GM21381 (cell line): Measurements from ENCODE around the gene CGGBP1.

Source experiments
- ATAC-seq: cut with Tn5 transposase; IDR thresholded peaks from one replicate; pipeline ENCODE4 v1.9.1; 2021; ENCODE audit warnings: mild to moderate bottlenecking, moderate library complexity; ENCODE audit not compliant: unreplicated experiment

Gene CGGBP1

GRCh38 chr3:88058581-88059379, at the start of gene CGGBP1, which contains the start of gene ZNF654:
Gene CGGBP1 (minus strand): TSS chr3:88059005. CDS start chr3:88055976, 3,029 bp downstream.
Gene ZNF654 (plus strand): TSS chr3:88059255. CDS start chr3:88059320, 65 bp downstream.
- peak; percentile 94 for ATAC-seq

- no peak for ATAC-seq
Measured at GRCh38 chr3:88105325-88105724, 46.5 kb upstream of the CGGBP1 start.

GRCh38 chr3:88101142-88101541, 42.3 kb upstream of the CGGBP1 start:
- ATAC-seq: peak; percentile 61

- ATAC-seq: no peak
Measured at GRCh38 chr3:88093266-88093665, 34.5 kb upstream of the CGGBP1 start.

GRCh38 chr3:88092270-88092669, 33.5 kb upstream of the CGGBP1 start:
- no peak for ATAC-seq

- no peak for ATAC-seq
Measured at GRCh38 chr3:88090681-88091080, 31.9 kb upstream of the CGGBP1 start.

- ATAC-seq: no peak
Measured at GRCh38 chr3:88084097-88084501, 25.3 kb upstream of the CGGBP1 start.

GRCh38 chr3:88082854-88083253, 24.0 kb upstream of the CGGBP1 start:
- ATAC-seq: no peak

- ATAC-seq: no peak
Measured at GRCh38 chr3:88078932-88079331, 20.1 kb upstream of the CGGBP1 start.

- ATAC-seq: no peak
Measured at GRCh38 chr3:88076712-88077111, 17.9 kb upstream of the CGGBP1 start.

GRCh38 chr3:88075497-88075896, 16.7 kb upstream of the CGGBP1 start:
- ATAC-seq: no peak

- no peak for ATAC-seq
Measured at GRCh38 chr3:88075072-88075471, 16.3 kb upstream of the CGGBP1 start.

GRCh38 chr3:88061746-88062145, 2.9 kb upstream of the CGGBP1 start:
- ATAC-seq: no peak

GRCh38 chr3:88059380-88060170, 770 bp upstream of the CGGBP1 start:
- ATAC-seq: peak; percentile 8

GRCh38 chr3:88058306-88058580, 562 bp downstream of the CGGBP1 start:
- ATAC-seq: peak; percentile 19

- no peak for ATAC-seq
Measured at GRCh38 chr3:88057630-88058305, 1.0 kb downstream of the CGGBP1 start.

- ATAC-seq: no peak
Measured at GRCh38 chr3:88046766-88047165, 12.0 kb downstream of the CGGBP1 start.

- no peak for ATAC-seq
Measured at GRCh38 chr3:88044411-88044810, 14.4 kb downstream of the CGGBP1 start.

GRCh38 chr3:88041005-88041404, 17.8 kb downstream of the CGGBP1 start:
- no peak for ATAC-seq

GRCh38 chr3:88040529-88040928, 18.3 kb downstream of the CGGBP1 start:
- no peak for ATAC-seq

- ATAC-seq: no peak
Measured at GRCh38 chr3:88038566-88038965, 20.2 kb downstream of the CGGBP1 start.

- no peak for ATAC-seq
Measured at GRCh38 chr3:88036221-88036620, 22.6 kb downstream of the CGGBP1 start.
